Glutamatergic neuron (in vitro differentiated cells): ENCODE results near the gene POR. TPM values are rescaled to one million over a fixed set of nuclear protein-coding genes. Genes with fewer than 3 reads are reported as not detected.
A peak's percentile ranks its signal among the peaks of the same experiment; 100 is the strongest.
"Not testable (repeated sequence)": the region's sequence is repeated elsewhere in the genome, so short reads cannot be mapped to it uniquely, and the experiment has no call there.

ENCODE experiments used
- DNase-seq: peaks from one replicate; pipeline ENCODE4 v3.0.0; 2022
- H3K27ac Mint-ChIP-seq: one replicate; pipeline ENCODE4 v1.8.0; 2020; ENCODE audit warnings: mild to moderate bottlenecking, mixed read lengths, inconsistent platforms; ENCODE audit not compliant: unreplicated experiment
- H3K27me3 Mint-ChIP-seq: one replicate; pipeline ENCODE4 v1.8.0; 2020; ENCODE audit warnings: mild to moderate bottlenecking, moderate library complexity, mixed read lengths, inconsistent platforms; ENCODE audit not compliant: unreplicated experiment
- H3K36me3 Mint-ChIP-seq: one replicate; pipeline ENCODE4 v1.8.0; 2020; ENCODE audit warnings: mild to moderate bottlenecking, mixed read lengths, inconsistent platforms; ENCODE audit not compliant: unreplicated experiment
- H3K4me1 Mint-ChIP-seq: one replicate; pipeline ENCODE4 v1.8.0; 2020; ENCODE audit warnings: mild to moderate bottlenecking, low read depth, mixed read lengths, inconsistent platforms; ENCODE audit not compliant: unreplicated experiment
- H3K4me3 Mint-ChIP-seq: one replicate; pipeline ENCODE4 v1.8.0; 2020; ENCODE audit warnings: mild to moderate bottlenecking, mixed read lengths, inconsistent platforms; ENCODE audit not compliant: unreplicated experiment
- H3K9me3 Mint-ChIP-seq: one replicate; pipeline ENCODE4 v1.8.0; 2020; ENCODE audit warnings: mild to moderate bottlenecking, moderate library complexity, mixed read lengths, inconsistent platforms; ENCODE audit not compliant: unreplicated experiment
- CTCF ChIP-seq: fragments of 200-600 bp; sonication (generic); IDR thresholded peaks from one replicate; pipeline ENCODE4 v1.5.0; 2021; ENCODE audit not compliant: partially characterized antibody, unreplicated experiment
- microRNA-seq: library from miRNA; unstranded; fragments of <30 nt; microRNA quantifications from one replicate; pipeline ENCODE4, GENCODE V29; 2020; ENCODE audit not compliant: unreplicated experiment
- total RNA-seq: library from RNA; stranded (reverse); fragmentation: NEBNext Ultra II Directional; extraction: Animal tissue kit (Norgen Biotek cat#: 25700); gene quantifications from one replicate; pipeline ENCODE4 v1.2.1, GENCODE V29; 2021; ENCODE audit not compliant: unreplicated experiment

Gene POR
- total RNA-seq, 1 donor from 2014 or later: 119 TPM

GRCh38 chr7:76020031-76020714 is 105.2 kb downstream of the POR start:
- no peak overlapping the region for H3K27ac Mint-ChIP-seq
- peak; percentile 80 for DNase-seq

GRCh38 chr7:76022026-76022780 is 107.2 kb downstream of the POR start:
- H3K4me3 Mint-ChIP-seq: no peak overlapping the region
- peaks cover 2% of the 10 kb centered on the region for H3K9me3 Mint-ChIP-seq
- no peak for DNase-seq
- peaks cover 6% of the 10 kb centered on the region for H3K36me3 Mint-ChIP-seq
- no peaks in the 10 kb centered on the region for H3K27me3 Mint-ChIP-seq
- no peak overlapping the region for H3K27ac Mint-ChIP-seq
- no peak for TF ChIP-seq CTCF
- H3K4me1 Mint-ChIP-seq: peaks cover 3% of the 10 kb centered on the region

More at GRCh38 chr7:76020031-76020714, 105.2 kb downstream of the POR start:
- TF ChIP-seq CTCF: peak; percentile 92
- H3K9me3 Mint-ChIP-seq: peaks cover 2% of the 10 kb centered on the region
- peaks cover 3% of the 10 kb centered on the region for H3K4me1 Mint-ChIP-seq
- no peaks in the 10 kb centered on the region for H3K27me3 Mint-ChIP-seq
- no peak overlapping the region for H3K4me3 Mint-ChIP-seq
- peaks cover 12% of the 10 kb centered on the region for H3K36me3 Mint-ChIP-seq

GRCh38 chr7:76023002-76023401 is 108.0 kb downstream of the POR start:
- Mint-ChIP-seq H3K9me3 (peaks cover 2% of the 10 kb centered on the region), H3K36me3 (peaks cover 6% of the 10 kb centered on the region), H3K4me3 (no peak overlapping the region), H3K4me1 (peaks cover 3% of the 10 kb centered on the region), H3K27ac (no peak overlapping the region), H3K27me3 (no peaks in the 10 kb centered on the region)
- no peak for DNase-seq
- TF ChIP-seq CTCF: no peak

- DNase-seq, H3K36me3 Mint-ChIP-seq, H3K27me3 Mint-ChIP-seq: not testable (repeated sequence)
Observed at GRCh38 chr7:76029682-76030081, 114.7 kb downstream of the POR start.

GRCh38 chr7:76031964-76032363 is 117.0 kb downstream of the POR start:
- TF ChIP-seq CTCF: no peak
- no peaks in the 10 kb centered on the region for H3K27me3 Mint-ChIP-seq
- H3K4me3 Mint-ChIP-seq: no peak overlapping the region
- no peak for DNase-seq
- no peak overlapping the region for H3K27ac Mint-ChIP-seq
- H3K9me3 Mint-ChIP-seq: no peaks in the 10 kb centered on the region
- H3K36me3 Mint-ChIP-seq: no peaks in the 10 kb centered on the region
- no peaks in the 10 kb centered on the region for H3K4me1 Mint-ChIP-seq

More at GRCh38 chr7:76029682-76030081, 114.7 kb downstream of the POR start:
- not testable (repeated sequence) for H3K4me1 Mint-ChIP-seq, H3K4me3 Mint-ChIP-seq, H3K9me3 Mint-ChIP-seq, H3K27ac Mint-ChIP-seq

Small RNAs within 50 kb of the gene (microRNA-seq; reads per million reads assigned to microRNA genes)
- 3.0 reads per million, percentile 22 among the genes with 10 or more reads in this experiment for gene MIR4651

Other genes with a start within 250 kb of the POR start
- 65.5 TPM for gene HIP1, start 176.2 kb upstream of the POR start, total RNA-seq
- not detected for gene CCL26, start 142.9 kb upstream of the POR start, total RNA-seq
- gene CCL24, start 101.3 kb upstream of the POR start, total RNA-seq: not detected
- gene RHBDD2, start 36.1 kb upstream of the POR start, total RNA-seq: 85.6 TPM
- gene TMEM120A, start 79.4 kb downstream of the POR start, total RNA-seq: 26.4 TPM
- gene STYXL1, start 132.8 kb downstream of the POR start, total RNA-seq: 41.8 TPM
- gene MDH2, start 133.0 kb downstream of the POR start, total RNA-seq: 126 TPM